Lung (tissue), 12 donors: Measurements from ENCODE around the gene NETO2. TPM values are rescaled to one million over a fixed set of nuclear protein-coding genes. Genes with fewer than 3 reads are reported as not detected.

Experiments used
- ATAC-seq: fragments of 200-7000 bp; cut with Tn5 transposase; one replicate; pipeline ENCODE4 v1.9.1; 2020; ENCODE audit warnings: moderate number of reproducible peaks; ENCODE audit not compliant: insufficient read depth, low FRiP score
- DNase-seq, 3 donors: peaks; one replicate each; pipeline ENCODE4 v3.0.0-alpha.2; 2013 to 2017
- H3K27ac ChIP-seq, 2 donors: one replicate each; pipeline ENCODE4 v1.5.1; 2013; ENCODE audit warnings: mild to moderate bottlenecking in 2 of 2, moderate library complexity in 2 of 2, control low read depth in 1 of 2, inconsistent platforms in 1 of 2, low read depth in 1 of 2, low read length in 1 of 2
- H3K27me3 ChIP-seq, 3 donors: one replicate each; pipeline ENCODE4 v1.5.1; 2013; ENCODE audit warnings: low read length in 2 of 3; ENCODE audit not compliant: control insufficient read depth in 3 of 3, insufficient read depth in 3 of 3
- H3K36me3 ChIP-seq, 4 donors: one replicate each; pipeline ENCODE4 v1.5.1; 2013; ENCODE audit warnings: low read length in 4 of 4, mild to moderate bottlenecking in 1 of 4, moderate library complexity in 1 of 4; ENCODE audit not compliant: control insufficient read depth in 4 of 4, insufficient read depth in 4 of 4
- H3K4me1 ChIP-seq, 5 donors: one replicate each; pipeline ENCODE4 v1.5.1; 2013; ENCODE audit warnings: low read length in 5 of 5, mild to moderate bottlenecking in 2 of 5, moderate library complexity in 1 of 5; ENCODE audit not compliant: control insufficient read depth in 5 of 5, insufficient read depth in 5 of 5
- H3K4me3 ChIP-seq: one replicate; pipeline ENCODE4 v1.5.1; 2013; ENCODE audit warnings: mild to moderate bottlenecking, control low read depth, moderate library complexity
- H3K9ac ChIP-seq, 2 donors: one replicate each; pipeline ENCODE4 v1.5.1; 2013; ENCODE audit warnings: low read length in 2 of 2, control low read depth in 1 of 2; ENCODE audit not compliant: insufficient read depth in 1 of 2
- H3K9me3 ChIP-seq, 4 donors: one replicate each; pipeline ENCODE4 v1.5.1; 2013; ENCODE audit warnings: low read length in 3 of 4, mild to moderate bottlenecking in 1 of 4, moderate library complexity in 1 of 4; ENCODE audit not compliant: control insufficient read depth in 4 of 4, insufficient read depth in 3 of 4
- CTCF ChIP-seq: IDR thresholded peaks from 2 replicates; pipeline ENCODE4 v1.5.1; 2012; ENCODE audit warnings: mild to moderate bottlenecking; ENCODE audit errors: control extremely low read depth, extremely low read depth
- WGBS, 2 donors: extraction: QIAGEN DNeasy Blood & Tissue Kit; methylation state at CpG; one replicate each; pipeline ENCODE4 v1.1.7; 2013; 5-methylcytosine and 5-hydroxymethylcytosine counted together
- polyA plus RNA-seq, 2 donors: library from polyadenylated mRNA; stranded (reverse); fragments of 200-250 nt; gene quantifications; one replicate each; pipeline ENCODE4 v1.2.1, GENCODE V29; 2013
- total RNA-seq, 2 donors: library from RNA; depleted of rRNA in 1 of 2; stranded (reverse); fragments of >200 nt in 1 of 2; gene quantifications; one replicate each; pipeline ENCODE4 v1.2.1, GENCODE V29; 2014 to 2021
- donor health status: control.
- donor health status: control.
- donor health status: Bipolar disorder and iron deficiency.
- donor health status: healthy.
- donor health status: DM: yes; HTN: yes; CAD: no.

Gene NETO2
- total and polyA plus RNA-seq, 4 donors = 2.7 to 16.6 (median 9.7) TPM

GRCh38 chr16:47180073-47180472 is 36.3 kb upstream of the NETO2 start:
- no peak for DNase-seq
- ATAC-seq = no peak
- Histone ChIP-seq H3K9me3 (no peaks in the 10 kb centered on the region), H3K4me1 (no peaks in the 10 kb centered on the region), H3K9ac (no peak overlapping the region), H3K36me3 (no peaks in the 10 kb centered on the region), H3K27ac (no peak overlapping the region), H3K27me3 (no peaks in the 10 kb centered on the region), H3K4me3 (no peak overlapping the region)
- 95 to 96% methylated on average over 8 of the region's 8 CpGs for WGBS, 2 donors
- TF ChIP-seq CTCF = no peak

GRCh38 chr16:47175152-47175551 is 31.4 kb upstream of the NETO2 start:
- no peak for ATAC-seq
- DNase-seq = no peak
- TF ChIP-seq CTCF = no peak
- Histone ChIP-seq H3K4me3 (no peak overlapping the region), H3K27me3 (no peaks in the 10 kb centered on the region), H3K27ac (no peak overlapping the region), H3K9me3 (no peaks in the 10 kb centered on the region), H3K36me3 (no peaks in the 10 kb centered on the region), H3K9ac (no peak overlapping the region), H3K4me1 (no peaks in the 10 kb centered on the region)

- ATAC-seq = no peak
- Histone ChIP-seq H3K4me1 (no peaks in the 10 kb centered on the region), H3K4me3 (no peak overlapping the region), H3K9ac (no peak overlapping the region), H3K9me3 (no peaks in the 10 kb centered on the region), H3K27ac (no peak overlapping the region), H3K27me3 (no peaks in the 10 kb centered on the region), H3K36me3 (peaks cover 0 to 9% (median 0%) of the 10 kb centered on the region in 4 donors)
- DNase-seq = no peak
- no peak for TF ChIP-seq CTCF
- 89 to 93% methylated on average over 10 of the region's 10 CpGs for WGBS, 2 donors
Measured at GRCh38 chr16:47162670-47163420, 19.1 kb upstream of the NETO2 start.

GRCh38 chr16:47161464-47161863 is 17.7 kb upstream of the NETO2 start:
- Histone ChIP-seq H3K4me1 (no peaks in the 10 kb centered on the region), H3K27me3 (no peaks in the 10 kb centered on the region), H3K36me3 (peaks cover 3 to 16% (median 7%) of the 10 kb centered on the region in 4 donors), H3K27ac (no peak overlapping the region), H3K9me3 (no peaks in the 10 kb centered on the region), H3K4me3 (no peak overlapping the region), H3K9ac (no peak overlapping the region)
- WGBS, 2 donors = 98% methylated on average over 4 of the region's 4 CpGs
- no peak for ATAC-seq
- TF ChIP-seq CTCF = no peak
- DNase-seq = no peak
